GM12872 (cell line): ENCODE measurements around the gene BSN.

Source experiments
- TF ChIP-seq, protein P1 (sequence below): IDR thresholded peaks from 3 replicates; pipeline ENCODE4 v1.5.1; 2011; ENCODE audit warnings: low read depth, mild to moderate bottlenecking, low read length, moderate library complexity; ENCODE audit not compliant: insufficient read depth

BSN gene

DNA sequence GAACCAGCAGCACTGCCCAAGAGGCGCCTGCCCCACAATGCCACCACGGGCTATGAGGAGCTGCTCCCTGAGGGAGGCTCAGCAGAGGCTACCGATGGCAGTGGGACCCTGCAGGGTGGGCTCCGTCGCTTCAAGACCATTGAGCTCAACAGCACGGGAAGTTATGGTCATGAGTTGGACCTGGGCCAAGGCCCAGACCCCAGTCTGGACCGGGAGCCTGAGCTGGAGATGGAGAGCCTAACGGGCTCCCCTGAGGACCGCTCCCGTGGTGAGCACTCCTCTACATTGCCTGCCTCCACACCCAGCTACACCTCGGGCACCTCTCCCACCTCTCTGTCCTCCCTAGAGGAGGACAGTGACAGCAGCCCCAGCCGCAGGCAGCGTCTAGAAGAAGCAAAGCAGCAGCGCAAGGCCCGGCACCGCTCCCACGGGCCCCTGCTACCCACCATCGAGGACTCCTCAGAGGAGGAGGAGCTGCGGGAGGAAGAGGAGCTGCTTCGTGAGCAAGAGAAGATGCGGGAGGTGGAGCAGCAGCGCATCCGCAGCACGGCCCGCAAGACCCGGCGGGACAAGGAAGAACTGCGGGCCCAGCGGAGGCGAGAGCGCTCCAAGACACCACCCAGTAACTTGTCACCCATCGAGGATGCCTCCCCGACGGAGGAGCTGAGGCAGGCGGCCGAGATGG lies 98.1 kb downstream of the BSN start:
- TF ChIP-seq, protein P1, sequence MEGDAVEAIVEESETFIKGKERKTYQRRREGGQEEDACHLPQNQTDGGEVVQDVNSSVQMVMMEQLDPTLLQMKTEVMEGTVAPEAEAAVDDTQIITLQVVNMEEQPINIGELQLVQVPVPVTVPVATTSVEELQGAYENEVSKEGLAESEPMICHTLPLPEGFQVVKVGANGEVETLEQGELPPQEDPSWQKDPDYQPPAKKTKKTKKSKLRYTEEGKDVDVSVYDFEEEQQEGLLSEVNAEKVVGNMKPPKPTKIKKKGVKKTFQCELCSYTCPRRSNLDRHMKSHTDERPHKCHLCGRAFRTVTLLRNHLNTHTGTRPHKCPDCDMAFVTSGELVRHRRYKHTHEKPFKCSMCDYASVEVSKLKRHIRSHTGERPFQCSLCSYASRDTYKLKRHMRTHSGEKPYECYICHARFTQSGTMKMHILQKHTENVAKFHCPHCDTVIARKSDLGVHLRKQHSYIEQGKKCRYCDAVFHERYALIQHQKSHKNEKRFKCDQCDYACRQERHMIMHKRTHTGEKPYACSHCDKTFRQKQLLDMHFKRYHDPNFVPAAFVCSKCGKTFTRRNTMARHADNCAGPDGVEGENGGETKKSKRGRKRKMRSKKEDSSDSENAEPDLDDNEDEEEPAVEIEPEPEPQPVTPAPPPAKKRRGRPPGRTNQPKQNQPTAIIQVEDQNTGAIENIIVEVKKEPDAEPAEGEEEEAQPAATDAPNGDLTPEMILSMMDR = no peak

DNA sequence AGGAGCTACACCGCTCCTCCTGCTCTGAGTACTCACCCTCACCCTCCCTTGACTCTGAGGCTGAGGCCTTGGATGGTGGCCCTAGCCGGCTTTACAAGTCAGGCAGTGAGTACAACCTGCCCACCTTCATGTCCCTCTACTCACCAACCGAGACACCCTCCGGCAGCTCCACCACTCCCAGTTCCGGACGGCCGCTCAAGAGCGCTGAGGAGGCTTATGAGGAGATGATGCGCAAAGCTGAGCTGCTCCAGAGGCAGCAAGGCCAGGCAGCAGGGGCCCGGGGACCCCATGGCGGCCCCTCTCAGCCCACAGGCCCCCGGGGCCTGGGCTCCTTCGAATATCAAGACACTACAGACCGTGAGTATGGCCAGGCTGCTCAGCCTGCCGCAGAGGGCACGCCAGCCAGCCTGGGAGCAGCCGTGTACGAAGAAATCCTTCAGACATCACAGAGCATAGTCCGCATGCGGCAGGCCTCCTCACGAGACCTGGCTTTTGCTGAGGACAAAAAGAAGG lies 98.7 kb downstream of the BSN start:
- TF ChIP-seq, protein P1 = no peak

DNA sequence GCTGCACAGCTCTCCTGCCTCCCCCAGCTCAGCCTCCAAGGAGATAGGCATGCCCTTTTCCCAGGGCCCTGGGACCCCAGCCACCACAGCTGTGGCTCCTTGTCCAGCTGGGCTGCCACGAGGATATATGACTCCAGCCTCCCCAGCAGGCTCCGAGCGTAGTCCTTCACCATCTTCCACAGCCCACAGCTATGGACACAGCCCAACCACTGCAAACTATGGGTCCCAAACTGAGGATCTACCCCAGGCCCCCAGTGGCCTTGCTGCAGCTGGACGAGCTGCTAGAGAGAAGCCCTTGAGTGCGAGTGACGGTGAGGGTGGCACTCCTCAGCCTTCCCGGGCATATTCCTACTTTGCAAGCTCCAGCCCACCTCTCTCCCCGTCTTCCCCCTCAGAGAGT lies 99.3 kb downstream of the BSN start:
- TF ChIP-seq, protein P1 = no peak

- TF ChIP-seq, protein P1 = no peak
Observed at GRCh38 chr3:49654176-49654825, 100.0 kb downstream of the BSN start.

- TF ChIP-seq, protein P1 = no peak
Observed at GRCh38 chr3:49654955-49655556, 100.8 kb downstream of the BSN start.

GRCh38 chr3:49655731-49656285 lies 101.5 kb downstream of the BSN start:
- TF ChIP-seq, protein P1 = no peak

DNA sequence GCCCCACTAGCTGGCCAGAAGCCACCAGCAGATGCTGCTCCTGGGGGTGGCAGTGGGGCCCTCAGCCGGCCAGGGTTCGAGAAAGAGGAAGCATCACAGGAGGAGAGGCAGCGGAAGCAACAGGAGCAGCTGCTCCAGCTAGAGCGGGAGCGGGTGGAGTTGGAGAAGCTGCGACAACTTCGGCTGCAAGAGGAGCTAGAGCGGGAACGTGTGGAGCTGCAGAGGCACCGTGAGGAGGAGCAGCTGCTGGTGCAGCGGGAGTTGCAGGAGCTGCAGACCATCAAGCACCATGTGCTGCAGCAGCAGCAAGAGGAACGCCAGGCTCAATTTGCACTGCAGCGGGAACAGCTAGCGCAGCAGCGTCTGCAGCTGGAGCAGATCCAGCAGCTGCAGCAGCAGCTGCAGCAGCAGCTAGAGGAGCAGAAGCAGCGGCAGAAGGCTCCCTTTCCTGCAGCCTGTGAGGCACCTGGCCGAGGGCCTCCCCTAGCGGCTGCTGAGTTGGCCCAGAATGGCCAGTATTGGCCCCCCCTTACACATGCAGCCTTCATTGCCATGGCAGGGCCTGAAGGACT lies 102.3 kb downstream of the BSN start:
- TF ChIP-seq, protein P1 = 0 out of 3 replicates have a peak, but pooled peaks have one; percentile 28
